Mesenchymal stem cell (in vitro differentiated cells and primary cell): Measurements from ENCODE around the gene SNAP23.

Experiments used
- DNase-seq: peaks from one replicate; pipeline ENCODE4 v3.0.0-alpha.2; 2013
- H2AFZ ChIP-seq: one replicate; pipeline ENCODE4 v1.6.1; 2013; ENCODE audit warnings: low read depth, mild to moderate bottlenecking, control low read depth, inconsistent platforms, low read length, moderate library complexity
- H2AK5ac ChIP-seq: 2 replicates; pipeline ENCODE4 v1.6.1; 2013; ENCODE audit warnings: low read length, moderate library complexity, mild to moderate bottlenecking, inconsistent platforms; ENCODE audit not compliant: severe bottlenecking
- H2BK120ac ChIP-seq: one replicate; pipeline ENCODE4 v1.6.1; 2013; ENCODE audit warnings: low read depth, mild to moderate bottlenecking, inconsistent platforms, low read length, moderate library complexity
- H2BK12ac ChIP-seq, 2 experiments: one replicate each; pipeline ENCODE4 v1.6.1; 2013; ENCODE audit warnings: inconsistent platforms in 2 of 2, low read length in 2 of 2, mild to moderate bottlenecking in 2 of 2, moderate library complexity in 2 of 2, control low read depth in 1 of 2
- H2BK15ac ChIP-seq: one replicate; pipeline ENCODE4 v1.6.1; 2013; ENCODE audit warnings: mild to moderate bottlenecking, low read depth, inconsistent platforms; ENCODE audit not compliant: poor library complexity, severe bottlenecking
- H2BK5ac ChIP-seq: 2 replicates; pipeline ENCODE4 v1.6.1; 2013; ENCODE audit warnings: low read depth, mild to moderate bottlenecking, low read length, control low read depth, inconsistent platforms; ENCODE audit not compliant: poor library complexity, severe bottlenecking
- H3K14ac ChIP-seq, 2 experiments: one replicate each; pipeline ENCODE4 v1.6.1; 2013; ENCODE audit warnings: inconsistent platforms in 2 of 2, low read length in 2 of 2, control low read depth in 1 of 2, mild to moderate bottlenecking in 1 of 2, moderate library complexity in 1 of 2
- H3K18ac ChIP-seq, 2 experiments: one replicate each; pipeline ENCODE4 v1.6.1; 2013; ENCODE audit warnings: inconsistent platforms in 2 of 2, low read length in 2 of 2, control low read depth in 1 of 2, low read depth in 1 of 2, mild to moderate bottlenecking in 1 of 2
- H3K23ac ChIP-seq, 2 experiments: one replicate each; pipeline ENCODE4 v1.6.1; 2013; ENCODE audit warnings: inconsistent platforms in 2 of 2, low read length in 2 of 2, mild to moderate bottlenecking in 2 of 2, moderate library complexity in 2 of 2, control low read depth in 1 of 2
- H3K27ac ChIP-seq: 2 replicates; pipeline ENCODE4 v1.5.1; 2013; ENCODE audit warnings: mild to moderate bottlenecking, moderate library complexity, low read length, control low read depth, inconsistent platforms; ENCODE audit not compliant: poor library complexity, severe bottlenecking
- H3K27me3 ChIP-seq, 2 experiments: 2 replicates each; pipeline versions ENCODE4 v1.6.1 to v1.7.0; 2013; ENCODE audit warnings: low read length in 2 of 2, mild to moderate bottlenecking in 2 of 2, moderate library complexity in 2 of 2, control low read depth in 1 of 2, inconsistent platforms in 1 of 2; ENCODE audit not compliant: control insufficient read depth in 1 of 2, insufficient read depth in 1 of 2
- H3K36me3 ChIP-seq, 2 experiments: 2 replicates each; pipeline versions ENCODE4 v1.6.1 to v1.7.0; 2013; ENCODE audit warnings: low read length in 2 of 2, control low read depth in 1 of 2, inconsistent platforms in 1 of 2, low read depth in 1 of 2, mild to moderate bottlenecking in 1 of 2; ENCODE audit not compliant: insufficient read depth in 2 of 2, control insufficient read depth in 1 of 2
- H3K4ac ChIP-seq, 2 experiments: one replicate each; pipeline ENCODE4 v1.6.1; 2013; ENCODE audit warnings: inconsistent platforms in 2 of 2, low read length in 2 of 2, mild to moderate bottlenecking in 2 of 2, moderate library complexity in 2 of 2, control low read depth in 1 of 2, low read depth in 1 of 2
- H3K4me1 ChIP-seq: 2 replicates; pipeline ENCODE4 v1.6.1; 2013; ENCODE audit warnings: low read depth, low read length, control low read depth; ENCODE audit not compliant: control insufficient read depth, insufficient read depth
- H3K4me2 ChIP-seq: 2 replicates; pipeline ENCODE4 v1.6.1; 2013; ENCODE audit warnings: low read length, mild to moderate bottlenecking, inconsistent platforms; ENCODE audit not compliant: poor library complexity, severe bottlenecking
- H3K4me3 ChIP-seq, 2 experiments: 2 replicates each; pipeline versions ENCODE4 v1.5.1 to v1.7.0; 2013; ENCODE audit warnings: low read length in 2 of 2, mild to moderate bottlenecking in 2 of 2, control low read depth in 1 of 2, low read depth in 1 of 2; ENCODE audit not compliant: insufficient read depth in 1 of 2
- H3K79me1 ChIP-seq: replicated peaks from 2 replicates; pipeline ENCODE4 v1.6.1; 2013; ENCODE audit warnings: mild to moderate bottlenecking, control low read depth, low read length, inconsistent platforms; ENCODE audit not compliant: poor library complexity, severe bottlenecking
- H3K9ac ChIP-seq: 2 replicates; pipeline ENCODE4 v1.7.0; 2013; ENCODE audit warnings: mild to moderate bottlenecking, low read length, moderate library complexity
- H3K9me3 ChIP-seq: 2 replicates; pipeline ENCODE4 v1.7.0; 2013; ENCODE audit warnings: mild to moderate bottlenecking, low read length; ENCODE audit not compliant: control insufficient read depth
- H4K8ac ChIP-seq: one replicate; pipeline ENCODE4 v1.6.1; 2013; ENCODE audit warnings: inconsistent platforms, mild to moderate bottlenecking, low read length, moderate library complexity
- H4K91ac ChIP-seq: one replicate; pipeline ENCODE4 v1.6.1; 2013; ENCODE audit warnings: mild to moderate bottlenecking, low read length, inconsistent platforms
- WGBS: methylation state at CpG from one replicate; pipeline ENCODE4 v1.1.7; 2013; ENCODE audit warnings: mixed read lengths; 5-methylcytosine and 5-hydroxymethylcytosine counted together

Gene SNAP23

GRCh38 chr15:42450425-42450790 is 45.0 kb upstream of the SNAP23 start:
- H3K14ac ChIP-seq: no peak overlapping the region
- H4K91ac ChIP-seq: no peak overlapping the region
- H4K8ac ChIP-seq: no peak overlapping the region
- no peak overlapping the region for H2AK5ac ChIP-seq
- no peak overlapping the region for H3K4ac ChIP-seq
- H3K4me2 ChIP-seq: no peak overlapping the region
- no peak overlapping the region for H2BK120ac ChIP-seq
- H3K36me3 ChIP-seq: peaks cover 26 to 80% of the 10 kb centered on the region in 2 experiments
- no peak overlapping the region for H3K27ac ChIP-seq
- DNase-seq: no peak
- peaks cover 24% of the 10 kb centered on the region for H3K79me1 ChIP-seq
- no peak overlapping the region for H3K23ac ChIP-seq
- H3K27me3 ChIP-seq: no peaks in the 10 kb centered on the region
- no peak overlapping the region for H3K4me3 ChIP-seq
- no peak overlapping the region for H2AFZ ChIP-seq
- no peak overlapping the region for H3K18ac ChIP-seq
- 99% methylated on average over 3 of the region's 4 CpGs for WGBS
- H2BK5ac ChIP-seq: no peak overlapping the region
- H3K9me3 ChIP-seq: no peaks in the 10 kb centered on the region
- H3K9ac ChIP-seq: no peak overlapping the region
- peaks cover 3% of the 10 kb centered on the region for H3K4me1 ChIP-seq
- H2BK12ac ChIP-seq: no peak overlapping the region
- H2BK15ac ChIP-seq: no peak overlapping the region

DNA sequence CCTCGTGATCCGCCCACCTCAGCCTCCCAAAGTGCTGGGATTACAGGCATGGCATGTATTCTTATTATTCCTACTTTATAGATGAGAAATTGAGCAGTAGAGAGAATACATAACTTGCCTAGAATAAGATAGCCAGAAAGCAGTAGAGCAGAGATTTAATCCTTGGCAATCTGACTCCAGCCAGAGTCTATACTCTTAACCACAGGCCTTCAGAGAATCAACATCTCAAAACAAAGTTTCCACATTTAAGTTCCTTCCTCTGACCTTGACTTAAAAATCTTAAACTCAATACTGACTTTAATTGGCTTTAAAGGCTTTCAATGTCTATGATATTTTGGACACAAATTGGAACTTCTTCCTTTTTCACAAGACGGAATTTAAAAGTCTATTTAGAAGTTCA is 41.6 kb upstream of the SNAP23 start:
- Histone ChIP-seq H3K4me1 (peaks cover 8% of the 10 kb centered on the region), H3K14ac (no peak overlapping the region), H2BK120ac (no peak overlapping the region), H4K91ac (no peak overlapping the region), H2BK12ac (no peak overlapping the region), H2AFZ (no peak overlapping the region), H3K79me1 (peaks cover 19% of the 10 kb centered on the region), H2AK5ac (no peak overlapping the region), H3K4me2 (no peak overlapping the region), H3K4me3 (no peak overlapping the region), H3K36me3 (peaks cover 18 to 47% of the 10 kb centered on the region in 2 experiments), H3K18ac (no peak overlapping the region), H4K8ac (no peak overlapping the region), H3K9me3 (no peaks in the 10 kb centered on the region), H3K27ac (no peak overlapping the region), H2BK15ac (no peak overlapping the region), H2BK5ac (no peak overlapping the region), H3K4ac (no peak overlapping the region), H3K27me3 (no peaks in the 10 kb centered on the region), H3K9ac (no peak overlapping the region), H3K23ac (no peak overlapping the region)
- DNase-seq: no peak
- WGBS: 100% methylated on average over 1 of the region's 3 CpGs

DNA sequence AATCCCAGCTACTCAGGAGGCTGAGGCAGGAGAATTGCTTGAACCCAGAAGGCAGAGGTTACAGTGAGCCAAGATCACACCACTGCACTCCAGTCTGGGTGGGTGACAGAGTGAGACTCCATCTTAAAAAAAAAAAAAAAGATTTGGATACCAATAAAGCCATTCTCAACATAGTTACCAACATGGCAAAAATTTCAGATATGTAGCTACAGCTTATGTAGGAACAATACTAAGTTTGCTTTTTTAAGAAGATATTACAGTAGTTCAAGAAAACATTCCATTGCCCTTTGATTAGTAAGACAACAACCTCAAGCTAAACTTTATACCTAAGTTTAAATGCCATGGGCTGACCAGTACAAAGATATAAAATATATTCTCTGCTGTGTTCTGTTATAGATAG is 38.9 kb upstream of the SNAP23 start:
- no peak overlapping the region for H2BK12ac ChIP-seq
- H2AFZ ChIP-seq: no peak overlapping the region
- DNase-seq: no peak
- no peak overlapping the region for H2BK120ac ChIP-seq
- no peak overlapping the region for H4K91ac ChIP-seq
- no peak overlapping the region for H2BK15ac ChIP-seq
- H3K9me3 ChIP-seq: no peaks in the 10 kb centered on the region
- no peak overlapping the region for H2AK5ac ChIP-seq
- H3K27ac ChIP-seq: no peak overlapping the region
- H3K36me3 ChIP-seq: peaks cover 6 to 20% of the 10 kb centered on the region in 2 experiments
- no peak overlapping the region for H3K4ac ChIP-seq
- H3K14ac ChIP-seq: no peak overlapping the region
- peak overlapping the region in 1 of 2 experiments; percentile 73 for H3K4me3 ChIP-seq
- peaks cover 8% of the 10 kb centered on the region for H3K4me1 ChIP-seq
- no peaks in the 10 kb centered on the region for H3K27me3 ChIP-seq
- H2BK5ac ChIP-seq: no peak overlapping the region
- H3K79me1 ChIP-seq: peaks cover 9% of the 10 kb centered on the region
- no peak overlapping the region for H4K8ac ChIP-seq
- H3K23ac ChIP-seq: no peak overlapping the region
- no peak overlapping the region for H3K18ac ChIP-seq
- H3K9ac ChIP-seq: peak overlapping the region; percentile 93
- H3K4me2 ChIP-seq: no peak overlapping the region

GRCh38 chr15:42456971-42457370 is 38.5 kb upstream of the SNAP23 start:
- H3K14ac ChIP-seq: no peak overlapping the region
- H2BK12ac ChIP-seq: no peak overlapping the region
- H4K8ac ChIP-seq: no peak overlapping the region
- H4K91ac ChIP-seq: no peak overlapping the region
- H3K4me2 ChIP-seq: peak overlapping the region; percentile 66
- H3K27me3 ChIP-seq: no peaks in the 10 kb centered on the region
- peaks cover 4 to 19% of the 10 kb centered on the region in 2 experiments for H3K36me3 ChIP-seq
- H2BK120ac ChIP-seq: no peak overlapping the region
- H3K27ac ChIP-seq: peak overlapping the region; percentile 100
- H3K9me3 ChIP-seq: no peaks in the 10 kb centered on the region
- peak overlapping the region in 1 of 2 experiments; percentile 73 for H3K4me3 ChIP-seq
- H3K23ac ChIP-seq: no peak overlapping the region
- peaks cover 8% of the 10 kb centered on the region for H3K4me1 ChIP-seq
- H2AFZ ChIP-seq: no peak overlapping the region
- 15% methylated on average over 3 of the region's 3 CpGs for WGBS
- peak overlapping the region; percentile 89 for H2AK5ac ChIP-seq
- no peak overlapping the region for H3K18ac ChIP-seq
- no peak overlapping the region for H2BK15ac ChIP-seq
- H3K4ac ChIP-seq: no peak overlapping the region
- peaks cover 9% of the 10 kb centered on the region for H3K79me1 ChIP-seq
- H3K9ac ChIP-seq: peak overlapping the region; percentile 93
- peak; percentile 76 for DNase-seq
- no peak overlapping the region for H2BK5ac ChIP-seq
